Astrocyte (in vitro differentiated cells and primary cell): Measurements from ENCODE around the gene PRIM1. TPM values are rescaled to one million over a fixed set of nuclear protein-coding genes. Genes with fewer than 3 reads are reported as not detected.
A peak's percentile ranks its signal among the peaks of the same experiment; 100 is the strongest.
"Not testable (repeated sequence)": the region's sequence is repeated elsewhere in the genome, so short reads cannot be mapped to it uniquely, and the experiment has no call there.

ENCODE experiments used
- DNase-seq: peaks from one replicate; pipeline ENCODE4 v3.0.0-alpha.2; 2010; ENCODE audit warnings: low read depth
- FAIRE-seq: peaks from 2 replicates; lab custom pipeline; 2011; peaks lifted over from hg19 to GRCh38; lab: Jason Lieb, UNC
- H2AFZ ChIP-seq: 2 replicates; pipeline ENCODE4 v1.6.0; 2012; ENCODE audit warnings: low read depth, low read length, inconsistent platforms
- H3K27ac ChIP-seq: 2 replicates; pipeline ENCODE4 v1.5.1; 2011; ENCODE audit warnings: low read depth, low read length, inconsistent platforms
- H3K27me3 ChIP-seq: 2 replicates; pipeline ENCODE4 v1.6.0; 2011; ENCODE audit warnings: low read length, inconsistent platforms; ENCODE audit not compliant: insufficient read depth
- H3K36me3 ChIP-seq: 2 replicates; pipeline ENCODE4 v1.5.1; 2011; ENCODE audit warnings: low read length, inconsistent platforms; ENCODE audit not compliant: insufficient read depth
- H3K4me1 ChIP-seq: 2 replicates; pipeline ENCODE4 v1.5.1; 2011; ENCODE audit warnings: low read length, inconsistent platforms; ENCODE audit not compliant: insufficient read depth
- H3K4me2 ChIP-seq: 2 replicates; pipeline ENCODE4 v1.6.0; 2012; ENCODE audit warnings: low read length, inconsistent platforms
- H3K4me3 ChIP-seq: 2 replicates; pipeline ENCODE4 v1.5.1; 2011; ENCODE audit warnings: low read depth, mild to moderate bottlenecking, low read length, inconsistent platforms; ENCODE audit not compliant: insufficient read depth
- H3K79me2 ChIP-seq: 2 replicates; pipeline ENCODE4 v1.6.0; 2012; ENCODE audit warnings: mild to moderate bottlenecking, low read length, inconsistent platforms; ENCODE audit not compliant: insufficient read depth
- H3K9ac ChIP-seq: 2 replicates; pipeline ENCODE4 v1.6.0; 2012; ENCODE audit warnings: mild to moderate bottlenecking, low read length, inconsistent platforms
- H3K9me3 ChIP-seq: 2 replicates; pipeline ENCODE4 v1.5.1; 2012; ENCODE audit warnings: low read depth, mild to moderate bottlenecking, low read length, inconsistent platforms; ENCODE audit not compliant: insufficient read depth
- H4K20me1 ChIP-seq: 2 replicates; pipeline ENCODE4 v1.6.0; 2012; ENCODE audit warnings: low read length, inconsistent platforms; ENCODE audit not compliant: insufficient read depth
- H3K27ac Mint-ChIP-seq: one replicate; pipeline ENCODE4 v1.8.0; 2021; ENCODE audit warnings: mild to moderate bottlenecking, mixed read lengths; ENCODE audit not compliant: unreplicated experiment
- H3K27me3 Mint-ChIP-seq: one replicate; pipeline ENCODE4 v1.8.0; 2021; ENCODE audit warnings: low read depth, mixed read lengths; ENCODE audit not compliant: unreplicated experiment
- H3K36me3 Mint-ChIP-seq: one replicate; pipeline ENCODE4 v1.8.0; 2021; ENCODE audit warnings: low read depth, mixed read lengths; ENCODE audit not compliant: unreplicated experiment
- H3K4me1 Mint-ChIP-seq: one replicate; pipeline ENCODE4 v1.8.0; 2021; ENCODE audit warnings: low read depth, mixed read lengths; ENCODE audit not compliant: unreplicated experiment
- H3K4me3 Mint-ChIP-seq: one replicate; pipeline ENCODE4 v1.8.0; 2021; ENCODE audit warnings: mild to moderate bottlenecking, moderate library complexity, mixed read lengths; ENCODE audit not compliant: unreplicated experiment
- H3K9me3 Mint-ChIP-seq: one replicate; pipeline ENCODE4 v1.8.0; 2021; ENCODE audit warnings: mild to moderate bottlenecking, mixed read lengths; ENCODE audit not compliant: unreplicated experiment
- CTCF ChIP-seq: IDR thresholded peaks from 2 replicates; pipeline ENCODE4 v1.5.1; 2011; ENCODE audit warnings: low read depth, mild to moderate bottlenecking, inconsistent platforms, low read length, moderate library complexity; ENCODE audit not compliant: insufficient read depth
- EZH2 ChIP-seq: IDR thresholded peaks from 2 replicates; pipeline ENCODE4 v1.6.1; 2012; ENCODE audit warnings: mild to moderate bottlenecking, low read length, inconsistent platforms; ENCODE audit not compliant: insufficient read depth
- total RNA-seq: library from RNA; stranded (reverse); gene quantifications from 2 replicates; pipeline ENCODE4 v1.2.1, GENCODE V29; 2021

The PRIM1 gene
- total RNA-seq, 1 donor from 2014 or later, result 2.6 TPM

DNA sequence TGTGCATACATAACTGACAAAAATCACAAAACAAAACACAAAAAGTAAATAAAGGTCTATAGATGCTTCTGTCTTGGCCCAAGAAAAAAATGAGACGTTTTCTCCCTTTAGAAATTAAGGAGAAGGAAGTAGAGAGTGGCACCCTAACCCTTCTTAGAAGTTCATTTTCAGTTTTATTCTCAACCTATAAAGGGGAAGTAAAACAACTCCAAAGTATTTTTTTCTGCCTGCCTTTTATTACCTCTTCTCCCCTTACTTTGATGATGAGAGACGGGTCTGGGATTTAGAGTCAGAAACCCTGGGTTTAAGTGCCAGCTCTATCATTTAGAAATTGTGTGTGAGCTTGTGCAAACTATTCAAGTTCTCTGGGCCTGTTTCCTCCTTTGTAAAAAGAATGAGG is 2.8 kb downstream of the PRIM1 start:
- Mint-ChIP-seq H3K27me3 (no peaks in the 10 kb centered on the region), H3K4me1 (peaks cover 4% of the 10 kb centered on the region), H3K27ac (no peak overlapping the region), H3K36me3 (peaks cover 2% of the 10 kb centered on the region), H3K4me3 (no peak overlapping the region), H3K9me3 (no peaks in the 10 kb centered on the region)
- DNase-seq, result no peak
- Histone ChIP-seq H3K9me3 (no peaks in the 10 kb centered on the region), H3K79me2 (no peaks in the 10 kb centered on the region), H3K4me3 (no peak overlapping the region), H3K27ac (no peak overlapping the region), H2AFZ (no peak overlapping the region), H3K27me3 (no peaks in the 10 kb centered on the region), H3K36me3 (peaks cover 4% of the 10 kb centered on the region), H3K4me2 (no peak overlapping the region), H3K9ac (no peak overlapping the region), H3K4me1 (no peaks in the 10 kb centered on the region), H4K20me1 (no peaks in the 10 kb centered on the region)
- FAIRE-seq, result no peak
- TF ChIP-seq EZH2, result no peak
- TF ChIP-seq CTCF, result no peak

- Histone ChIP-seq H2AFZ (no peak overlapping the region), H3K79me2 (peaks cover 19% of the 10 kb centered on the region), H3K4me2 (no peak overlapping the region), H3K4me3 (no peak overlapping the region), H3K9me3 (no peaks in the 10 kb centered on the region), H4K20me1 (peaks cover 14% of the 10 kb centered on the region), H3K4me1 (peaks cover 2% of the 10 kb centered on the region), H3K36me3 (peaks cover 8% of the 10 kb centered on the region), H3K27ac (no peak overlapping the region), H3K27me3 (no peaks in the 10 kb centered on the region), H3K9ac (no peak overlapping the region)
- Mint-ChIP-seq H3K27me3 (no peaks in the 10 kb centered on the region), H3K4me1 (peaks cover 2% of the 10 kb centered on the region), H3K9me3 (no peaks in the 10 kb centered on the region), H3K4me3 (no peak overlapping the region), H3K36me3 (peaks cover 6% of the 10 kb centered on the region), H3K27ac (no peak overlapping the region)
- no peak for TF ChIP-seq CTCF
- no peak for FAIRE-seq
- no peak for DNase-seq
These were observed 23.8 kb downstream of the PRIM1 start for GRCh38 chr12:56728139-56728861.

DNA sequence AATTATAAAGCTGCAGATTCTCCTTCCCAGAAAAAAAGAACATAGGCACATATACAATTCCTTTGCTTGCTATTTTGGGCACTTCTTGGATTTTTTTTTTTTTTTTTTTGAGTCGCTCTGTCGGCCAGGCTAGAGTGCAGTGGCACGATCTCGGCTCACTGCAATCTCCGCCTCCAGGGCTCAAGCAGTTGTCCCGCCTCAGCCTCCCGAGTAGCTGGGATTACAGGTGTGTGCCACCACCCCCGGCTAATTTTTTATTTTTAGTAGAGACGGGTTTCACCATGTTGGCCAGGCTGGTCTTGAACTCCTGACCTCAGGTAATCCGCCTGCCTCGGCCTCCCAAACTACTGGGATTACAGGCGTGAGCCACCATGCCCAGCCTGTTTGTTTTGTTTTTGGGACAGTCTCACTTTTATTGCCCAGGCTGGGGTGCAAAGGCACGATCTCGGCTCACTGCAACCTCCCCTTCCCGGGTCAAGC is 25.9 kb downstream of the PRIM1 start:
- H3K36me3 Mint-ChIP-seq, H3K9me3 ChIP-seq, H3K4me3 ChIP-seq, H3K9me3 Mint-ChIP-seq, FAIRE-seq, DNase-seq, H3K27me3 ChIP-seq, H3K27me3 Mint-ChIP-seq: not testable (repeated sequence)
- H3K36me3 ChIP-seq, result peaks cover 16% of the 10 kb centered on the region
- peaks cover 19% of the 10 kb centered on the region for H3K4me1 Mint-ChIP-seq
- H3K9ac ChIP-seq, result peak overlapping the region; percentile 100
- H3K27ac ChIP-seq, result peak overlapping the region; percentile 89
- peaks cover 35% of the 10 kb centered on the region for H4K20me1 ChIP-seq
- H3K79me2 ChIP-seq, result peaks cover 40% of the 10 kb centered on the region
- peaks cover 23% of the 10 kb centered on the region for H3K4me1 ChIP-seq
- peak overlapping the region; percentile 89 for H2AFZ ChIP-seq
- H3K27ac Mint-ChIP-seq, result peak overlapping the region; percentile 99
- H3K4me3 Mint-ChIP-seq, result peak overlapping the region; percentile 99
- H3K4me2 ChIP-seq, result peak overlapping the region; percentile 99
